Measurements from ENCODE around the gene ADAMTS17. TPM values are rescaled to one million over a fixed set of nuclear protein-coding genes. Genes with fewer than 3 reads are reported as not detected.

ADAMTS17 gene
- total RNA-seq, 1 experiment from 2014 or later = 1.6 TPM

DNA sequence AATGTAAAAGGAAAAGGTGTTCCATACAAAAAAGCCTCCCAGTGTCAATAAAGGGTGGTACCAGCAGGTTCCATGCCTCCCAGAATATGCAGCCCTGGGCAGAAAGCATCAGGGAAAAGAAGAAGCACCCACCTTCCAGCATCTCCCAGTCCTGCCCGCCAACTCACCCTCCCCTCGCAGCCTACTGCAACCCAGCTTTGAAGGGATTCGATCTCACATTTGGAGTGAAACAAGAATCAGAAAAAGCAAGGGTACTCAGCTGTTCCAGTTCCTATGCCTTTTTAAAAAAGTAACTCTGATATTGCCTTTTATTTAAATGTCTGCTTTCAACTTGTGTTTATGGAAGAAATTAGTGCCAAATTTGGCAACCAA lies 166.9 kb downstream of the ADAMTS17 start:
- ChIA-PET POLR2A (no interaction called here), CTCF (no interaction called here)
- Histone ChIP-seq H3K4me1 (ENCODE audit: control insufficient read depth, insufficient read depth, low read length) (no peaks in the 10 kb centered on the region), H3K27ac (ENCODE audit: low read length) (no peak overlapping the region), H3K27me3 (ENCODE audit: control insufficient read depth, insufficient read depth, low read length) (no peaks in the 10 kb centered on the region), H3K36me3 (ENCODE audit: control insufficient read depth, insufficient read depth, low read length) (no peaks in the 10 kb centered on the region), H3K9me3 (ENCODE audit: control insufficient read depth, insufficient read depth, low read depth, low read length) (peaks cover 7% of the 10 kb centered on the region), H3K4me3 (ENCODE audit: low read depth in 2 of 2, low read length in 2 of 2) (no peak overlapping the region)
- no peak for DNase-seq (ENCODE audit: low read depth, low spot score)
- intact Hi-C loops (cut with micrococcal nuclease; ENCODE audit: unreplicated experiment) (no loop called here), in situ Hi-C loops (cut with HindIII; ENCODE audit: low pct_unique_long_range_greater_than_20kb, low sequenced_read_pairs) (no loop called here)
- TF ChIP-seq POLR2AphosphoS5 (IDR thresholded peaks at IDR 0.05; ENCODE audit: low read depth, low read length) = no peak
- TF ChIP-seq, protein P1, sequence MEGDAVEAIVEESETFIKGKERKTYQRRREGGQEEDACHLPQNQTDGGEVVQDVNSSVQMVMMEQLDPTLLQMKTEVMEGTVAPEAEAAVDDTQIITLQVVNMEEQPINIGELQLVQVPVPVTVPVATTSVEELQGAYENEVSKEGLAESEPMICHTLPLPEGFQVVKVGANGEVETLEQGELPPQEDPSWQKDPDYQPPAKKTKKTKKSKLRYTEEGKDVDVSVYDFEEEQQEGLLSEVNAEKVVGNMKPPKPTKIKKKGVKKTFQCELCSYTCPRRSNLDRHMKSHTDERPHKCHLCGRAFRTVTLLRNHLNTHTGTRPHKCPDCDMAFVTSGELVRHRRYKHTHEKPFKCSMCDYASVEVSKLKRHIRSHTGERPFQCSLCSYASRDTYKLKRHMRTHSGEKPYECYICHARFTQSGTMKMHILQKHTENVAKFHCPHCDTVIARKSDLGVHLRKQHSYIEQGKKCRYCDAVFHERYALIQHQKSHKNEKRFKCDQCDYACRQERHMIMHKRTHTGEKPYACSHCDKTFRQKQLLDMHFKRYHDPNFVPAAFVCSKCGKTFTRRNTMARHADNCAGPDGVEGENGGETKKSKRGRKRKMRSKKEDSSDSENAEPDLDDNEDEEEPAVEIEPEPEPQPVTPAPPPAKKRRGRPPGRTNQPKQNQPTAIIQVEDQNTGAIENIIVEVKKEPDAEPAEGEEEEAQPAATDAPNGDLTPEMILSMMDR (IDR thresholded peaks at IDR 0.05) = no peak
- ATAC-seq = no peak
- no TSS peak for BruUV-seq (replicated peaks)

GRCh38 chr15:100174159-100174903 lies 167.4 kb downstream of the ADAMTS17 start:
- intact Hi-C loops (cut with micrococcal nuclease; ENCODE audit: unreplicated experiment) (no loop called here), in situ Hi-C loops (cut with HindIII; ENCODE audit: low pct_unique_long_range_greater_than_20kb, low sequenced_read_pairs) (no loop called here)
- DNase-seq (ENCODE audit: low read depth, low spot score) (no peak), ATAC-seq (no peak)
- TF ChIP-seq SIN3A (IDR thresholded peaks at IDR 0.05; ENCODE audit: borderline replicate concordance, insufficient read depth, low read depth, low read length) = no peak
- TF ChIP-seq POLR2AphosphoS5 (IDR thresholded peaks at IDR 0.05; ENCODE audit: low read depth, low read length) = no peak
- no peak for TF ChIP-seq TCF7L2 (IDR thresholded peaks at IDR 0.05; ENCODE audit: low read depth, low read length)
- TF ChIP-seq REST (IDR thresholded peaks at IDR 0.05; ENCODE audit: insufficient read depth in 1 of 2, low read depth in 2 of 2, low read length in 1 of 2) = no peak
- TF ChIP-seq, protein P1 (IDR thresholded peaks at IDR 0.05) = no peak
- H3K4me1 ChIP-seq (ENCODE audit: control insufficient read depth, insufficient read depth, low read length) = no peaks in the 10 kb centered on the region
- no peak overlapping the region for H3K4me3 ChIP-seq (ENCODE audit: low read depth in 2 of 2, low read length in 2 of 2)
- no peak overlapping the region for H3K27ac ChIP-seq (ENCODE audit: low read length)
- no peaks in the 10 kb centered on the region for H3K36me3 ChIP-seq (ENCODE audit: control insufficient read depth, insufficient read depth, low read length)
- no peaks in the 10 kb centered on the region for H3K27me3 ChIP-seq (ENCODE audit: control insufficient read depth, insufficient read depth, low read length)
- no TSS peak for BruUV-seq (replicated peaks)
- ChIA-PET POLR2A (no interaction called here), CTCF (no interaction called here)
- peaks cover 7% of the 10 kb centered on the region for H3K9me3 ChIP-seq (ENCODE audit: control insufficient read depth, insufficient read depth, low read depth, low read length)
